DOHH2 (cell line): ENCODE data around the gene EMID1.

Experiments used
- H3F3A ChIP-seq: fragments of 200-600 bp; sonication (generic), shearing (Covaris generic); 2 replicates; pipeline ENCODE4 v1.6.0; 2016; ENCODE audit warnings: antibody characterized with exemption, mild to moderate bottlenecking; ENCODE audit not compliant: control insufficient read depth, insufficient read depth
- H3K27ac ChIP-seq: fragments of 200-600 bp; sonication (generic); 2 replicates; pipeline ENCODE4 v1.5.1; 2014; ENCODE audit warnings: low read depth, mild to moderate bottlenecking, low read length, moderate library complexity
- H3K27me3 ChIP-seq: fragments of 200-600 bp; sonication (generic); 2 replicates; pipeline ENCODE4 v1.6.1; 2014; ENCODE audit warnings: mild to moderate bottlenecking, low read length, mixed read lengths; ENCODE audit not compliant: control insufficient read depth
- H3K36me3 ChIP-seq: fragments of 200-600 bp; sonication (generic); 2 replicates; pipeline ENCODE4 v1.6.1; 2014; ENCODE audit warnings: mild to moderate bottlenecking, low read length, moderate library complexity, mixed read lengths; ENCODE audit not compliant: control insufficient read depth
- H3K4me1 ChIP-seq: fragments of 200-600 bp; sonication (generic); 2 replicates; pipeline ENCODE4 v1.6.1; 2014; ENCODE audit warnings: mild to moderate bottlenecking, low read length, mixed read lengths; ENCODE audit not compliant: control insufficient read depth
- H3K4me2 ChIP-seq: fragments of 200-600 bp; sonication (generic); 2 replicates; pipeline ENCODE4 v1.6.0; 2014; ENCODE audit warnings: mild to moderate bottlenecking, low read length, moderate library complexity
- H3K4me3 ChIP-seq: fragments of 200-600 bp; sonication (generic); 2 replicates; pipeline ENCODE4 v1.5.1; 2014; ENCODE audit warnings: mild to moderate bottlenecking, low read length, mixed read lengths
- H3K79me2 ChIP-seq: fragments of 200-600 bp; sonication (generic); 2 replicates; pipeline ENCODE4 v1.6.1; 2014; ENCODE audit warnings: mild to moderate bottlenecking, low read length, mixed read lengths; ENCODE audit not compliant: control insufficient read depth
- H3K9me2 ChIP-seq: fragments of 200-600 bp; sonication (generic); replicated peaks from 2 replicates; pipeline ENCODE4 v1.6.1; 2014; ENCODE audit warnings: mild to moderate bottlenecking, low read length, mixed read lengths; ENCODE audit not compliant: control insufficient read depth
- H3K9me3 ChIP-seq: fragments of 200-600 bp; sonication (generic); 2 replicates; pipeline ENCODE4 v1.6.1; 2014; ENCODE audit warnings: antibody characterized with exemption, low read length, mixed read lengths; ENCODE audit not compliant: control insufficient read depth, insufficient read depth
- H4K20me1 ChIP-seq: fragments of 200-600 bp; sonication (generic); 2 replicates; pipeline ENCODE4 v1.6.0; 2014; ENCODE audit warnings: low read depth, mild to moderate bottlenecking, antibody characterized with exemption, low read length, moderate library complexity; ENCODE audit not compliant: control insufficient read depth, insufficient read depth
- EZH2phosphoT487 ChIP-seq: fragments of 200-600 bp; sonication (generic); IDR thresholded peaks from 2 replicates; pipeline ENCODE4 v1.6.1; 2017; ENCODE audit warnings: borderline replicate concordance, mild to moderate bottlenecking, antibody characterized with exemption, low read length, moderate library complexity, mixed read lengths
- TF ChIP-seq, protein P1 (sequence below): fragments of 200-600 bp; sonication (generic); IDR thresholded peaks from one replicate; pipeline ENCODE4 v1.5.1; 2014; ENCODE audit warnings: antibody characterized with exemption, mild to moderate bottlenecking, low read depth, low read length; ENCODE audit not compliant: poor library complexity, severe bottlenecking

The EMID1 gene

DNA sequence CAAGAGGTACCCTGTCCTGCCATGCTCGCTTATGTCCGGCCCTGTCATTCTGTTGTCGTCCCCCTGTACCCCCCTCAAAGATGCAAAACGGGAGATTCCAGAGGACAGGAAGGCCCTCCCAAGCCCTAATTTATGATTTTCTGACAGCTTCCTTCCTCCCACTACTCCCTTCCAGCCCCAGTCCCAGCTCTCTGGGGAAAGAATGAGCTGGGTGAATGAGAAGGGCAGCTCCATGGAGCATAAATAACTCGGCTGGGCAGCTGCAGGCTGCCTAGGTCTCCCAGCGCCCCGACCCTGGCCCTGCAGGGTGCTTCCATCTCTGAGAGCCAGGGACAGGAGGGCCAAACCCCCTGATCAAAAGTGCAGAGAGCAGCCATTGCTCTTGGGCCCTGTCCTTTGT is 3.9 kb upstream of the EMID1 start:
- peaks cover 25% of the 10 kb centered on the region for H3K27me3 ChIP-seq
- TF ChIP-seq EZH2phosphoT487 = no peak
- TF ChIP-seq, protein P1, sequence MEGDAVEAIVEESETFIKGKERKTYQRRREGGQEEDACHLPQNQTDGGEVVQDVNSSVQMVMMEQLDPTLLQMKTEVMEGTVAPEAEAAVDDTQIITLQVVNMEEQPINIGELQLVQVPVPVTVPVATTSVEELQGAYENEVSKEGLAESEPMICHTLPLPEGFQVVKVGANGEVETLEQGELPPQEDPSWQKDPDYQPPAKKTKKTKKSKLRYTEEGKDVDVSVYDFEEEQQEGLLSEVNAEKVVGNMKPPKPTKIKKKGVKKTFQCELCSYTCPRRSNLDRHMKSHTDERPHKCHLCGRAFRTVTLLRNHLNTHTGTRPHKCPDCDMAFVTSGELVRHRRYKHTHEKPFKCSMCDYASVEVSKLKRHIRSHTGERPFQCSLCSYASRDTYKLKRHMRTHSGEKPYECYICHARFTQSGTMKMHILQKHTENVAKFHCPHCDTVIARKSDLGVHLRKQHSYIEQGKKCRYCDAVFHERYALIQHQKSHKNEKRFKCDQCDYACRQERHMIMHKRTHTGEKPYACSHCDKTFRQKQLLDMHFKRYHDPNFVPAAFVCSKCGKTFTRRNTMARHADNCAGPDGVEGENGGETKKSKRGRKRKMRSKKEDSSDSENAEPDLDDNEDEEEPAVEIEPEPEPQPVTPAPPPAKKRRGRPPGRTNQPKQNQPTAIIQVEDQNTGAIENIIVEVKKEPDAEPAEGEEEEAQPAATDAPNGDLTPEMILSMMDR = no peak

DNA sequence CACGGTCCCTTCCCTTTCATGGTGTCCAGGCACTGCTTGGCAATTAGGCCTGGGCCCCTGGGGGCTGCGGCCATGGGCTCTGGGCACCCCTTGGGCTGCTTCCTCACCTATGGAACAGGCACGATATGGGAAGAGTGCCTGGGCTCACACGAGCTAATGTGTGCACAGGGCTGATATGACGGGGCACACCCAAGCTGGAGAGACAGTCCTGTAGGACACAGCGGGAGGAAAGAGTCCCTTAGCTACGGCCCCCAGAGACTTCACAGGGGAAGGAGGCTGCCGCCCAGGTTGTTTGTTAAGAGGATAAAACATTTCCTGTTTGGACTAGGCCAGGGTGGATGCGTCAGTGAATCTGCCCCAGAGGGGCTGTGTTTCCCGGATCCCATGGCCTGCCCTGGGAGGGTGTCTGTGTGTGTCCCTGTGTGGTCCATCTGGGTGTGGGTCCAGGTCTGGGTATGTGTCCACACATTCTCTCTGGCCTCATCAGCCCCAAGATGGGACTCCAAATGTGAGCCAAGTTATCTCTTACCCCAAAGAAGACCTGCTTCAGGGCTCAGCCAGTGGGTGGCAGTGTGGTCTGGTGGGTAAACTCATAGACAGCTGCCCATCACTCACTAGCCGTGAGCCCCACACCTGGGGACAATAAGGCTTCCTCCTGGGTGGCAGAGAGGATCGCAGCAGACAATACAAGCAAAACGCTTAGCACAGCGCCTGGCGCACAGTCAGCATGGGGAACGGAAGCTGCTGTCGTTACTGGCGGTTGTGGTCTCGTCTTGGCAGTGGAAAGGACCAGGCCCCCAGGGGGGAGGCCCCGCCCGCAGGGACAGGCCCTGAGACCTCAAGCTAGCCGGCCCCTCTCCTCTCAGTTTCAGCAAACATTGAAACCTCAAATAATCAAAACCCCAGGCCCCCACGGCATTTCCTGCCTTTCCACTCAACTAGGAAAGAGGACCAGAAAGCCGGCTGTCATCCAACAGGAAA is 3.2 kb upstream of the EMID1 start:
- TF ChIP-seq, protein P1 = peak; percentile 69
- TF ChIP-seq EZH2phosphoT487 = no peak
- no peaks in the 10 kb centered on the region for H3K79me2 ChIP-seq
- H3K4me3 ChIP-seq = no peak overlapping the region
- no peaks in the 10 kb centered on the region for H3K9me2 ChIP-seq
- H3F3A ChIP-seq = no peaks in the 10 kb centered on the region
- H3K4me1 ChIP-seq = peaks cover 12% of the 10 kb centered on the region
- no peaks in the 10 kb centered on the region for H3K36me3 ChIP-seq
- H4K20me1 ChIP-seq = 0 out of 2 replicates have a peak, but pooled peaks cover 4% of the 10 kb centered on the region
- H3K9me3 ChIP-seq = no peaks in the 10 kb centered on the region
- H3K27ac ChIP-seq = no peak overlapping the region
- H3K27me3 ChIP-seq = peaks cover 32% of the 10 kb centered on the region
- H3K4me2 ChIP-seq = peak overlapping the region; percentile 0; the same call in 1 of the 2 replicates

More for the DNA sequence above, 3.9 kb upstream of the EMID1 start:
- Histone ChIP-seq H3K4me3 (no peak overlapping the region), H3F3A (no peaks in the 10 kb centered on the region), H3K79me2 (no peaks in the 10 kb centered on the region), H3K9me2 (no peaks in the 10 kb centered on the region), H3K4me2 (no peak overlapping the region; the same call in 1 of the 2 replicates), H3K27ac (no peak overlapping the region), H3K9me3 (no peaks in the 10 kb centered on the region), H3K4me1 (peaks cover 12% of the 10 kb centered on the region), H4K20me1 (0 out of 2 replicates have a peak, but pooled peaks cover under 1% of the 10 kb centered on the region), H3K36me3 (no peaks in the 10 kb centered on the region)

DNA sequence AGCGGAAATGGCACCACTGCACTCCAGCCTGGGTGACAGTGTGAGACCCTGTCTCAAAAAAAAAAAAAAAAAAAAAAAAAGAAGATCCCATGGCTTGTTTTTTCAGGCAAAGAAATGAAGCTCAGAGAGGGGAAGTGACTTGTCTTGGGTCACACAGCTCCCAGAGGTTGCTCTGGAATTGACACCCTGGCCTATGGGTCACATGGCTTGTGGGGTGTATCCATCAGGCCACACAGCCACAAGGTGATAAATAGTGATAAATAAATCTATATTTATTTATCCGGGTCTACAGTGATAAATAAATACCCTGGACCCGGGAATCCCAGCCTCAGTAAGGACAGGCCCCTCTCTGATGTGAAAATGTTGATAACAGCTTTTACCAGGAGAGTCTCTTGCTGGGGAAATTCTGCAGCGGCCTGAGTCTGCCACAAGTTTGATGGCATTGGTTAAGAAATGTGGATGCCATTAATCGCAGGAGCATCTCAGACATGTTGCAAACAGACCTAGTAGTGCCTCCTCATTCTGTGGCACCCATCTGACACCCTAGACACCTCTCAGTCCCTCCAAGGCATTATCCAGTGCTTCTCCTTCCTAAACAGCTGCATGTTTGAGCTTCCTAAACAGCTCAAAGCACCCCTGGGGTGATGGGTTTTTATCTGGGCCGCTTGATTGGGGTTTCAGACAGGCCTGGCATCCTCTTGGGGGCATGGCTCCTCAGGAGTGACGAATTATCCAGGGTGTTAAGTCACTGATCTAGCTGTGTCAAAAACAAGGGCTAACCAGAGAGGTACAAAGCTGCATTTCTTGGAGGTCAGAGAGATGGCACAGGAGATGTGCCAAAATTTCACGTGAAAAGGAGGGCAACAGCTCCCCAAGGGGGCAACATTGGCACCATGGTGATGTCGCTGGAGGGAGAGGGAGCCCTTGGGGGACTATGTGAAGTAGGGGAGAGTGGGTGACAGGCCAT is 1.9 kb upstream of the EMID1 start:
- no peak overlapping the region for H3K4me2 ChIP-seq
- no peaks in the 10 kb centered on the region for H3K9me2 ChIP-seq
- H3K9me3 ChIP-seq = no peaks in the 10 kb centered on the region
- 0 out of 2 replicates have a peak, but pooled peaks cover 4% of the 10 kb centered on the region for H4K20me1 ChIP-seq
- peaks cover 45% of the 10 kb centered on the region for H3K27me3 ChIP-seq
- peaks cover 18% of the 10 kb centered on the region for H3K4me1 ChIP-seq
- H3F3A ChIP-seq = no peaks in the 10 kb centered on the region
- H3K4me3 ChIP-seq = no peak overlapping the region
- no peaks in the 10 kb centered on the region for H3K79me2 ChIP-seq
- H3K27ac ChIP-seq = no peak overlapping the region
- TF ChIP-seq EZH2phosphoT487 = no peak
- TF ChIP-seq, protein P1 = no peak
- no peaks in the 10 kb centered on the region for H3K36me3 ChIP-seq
